Measurements from ENCODE around the gene PPM1E. TPM values are rescaled to one million over a fixed set of nuclear protein-coding genes. Genes with fewer than 3 reads are reported as not detected.

Gene PPM1E
- 1.1 and 3.6 TPM in 2 replicates for total RNA-seq (ENCODE audit: low replicate concordance)
- long read RNA-seq, partial matches to known transcripts, result 0 of 1 reads
- long read RNA-seq, other reads (novel, unspliced or antisense), result 1 of 1 reads

DNA sequence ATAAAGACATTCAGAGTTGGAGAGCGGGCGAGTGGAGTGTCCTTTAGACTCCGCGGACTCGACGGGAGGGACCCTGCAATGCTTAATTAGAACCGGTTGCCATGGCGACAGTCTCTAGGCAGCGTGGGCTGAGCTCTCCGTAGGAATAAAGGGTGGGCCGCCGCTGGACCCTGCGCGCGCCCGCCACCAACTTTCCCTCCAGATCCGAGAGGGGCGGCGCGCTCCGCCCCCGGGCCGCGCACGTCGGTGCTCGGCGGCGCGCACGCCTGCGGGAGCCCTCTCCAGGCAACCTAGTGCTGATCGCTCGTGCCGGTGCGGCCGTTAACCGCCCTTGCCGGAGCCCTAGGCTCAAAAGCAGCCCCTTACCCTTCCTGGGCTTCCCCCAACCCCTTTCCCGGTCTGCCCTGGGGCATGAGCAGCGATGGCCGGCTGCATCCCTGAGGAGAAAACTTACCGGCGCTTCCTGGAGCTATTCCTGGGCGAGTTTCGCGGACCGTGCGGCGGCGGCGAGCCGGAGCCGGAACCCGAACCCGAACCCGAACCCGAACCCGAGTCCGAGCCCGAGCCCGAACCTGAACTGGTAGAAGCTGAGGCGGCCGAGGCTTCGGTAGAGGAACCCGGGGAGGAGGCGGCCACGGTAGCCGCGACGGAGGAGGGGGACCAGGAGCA, at the start of gene PPM1E:
TSS of gene PPM1E (plus strand) at position 278 of the 669 bp plus-strand sequence.
- Mint-ChIP-seq H3K4me3 (peak within 1 kb of the TSS; percentile 96), H3K9me3 (no peaks in the 10 kb centered on the region), H3K4me1 (ENCODE audit: unreplicated experiment) (peaks cover 8% of the 10 kb centered on the region), H3K27ac (peak within 1 kb of the TSS; percentile 38), H3K27me3 (peaks cover 49% of the 10 kb centered on the region), H3K36me3 (no peaks in the 10 kb centered on the region)
- peak; percentile 89 for DNase-seq (ENCODE audit: extremely low spot score, unreplicated experiment)
- TF ChIP-seq, protein P1, sequence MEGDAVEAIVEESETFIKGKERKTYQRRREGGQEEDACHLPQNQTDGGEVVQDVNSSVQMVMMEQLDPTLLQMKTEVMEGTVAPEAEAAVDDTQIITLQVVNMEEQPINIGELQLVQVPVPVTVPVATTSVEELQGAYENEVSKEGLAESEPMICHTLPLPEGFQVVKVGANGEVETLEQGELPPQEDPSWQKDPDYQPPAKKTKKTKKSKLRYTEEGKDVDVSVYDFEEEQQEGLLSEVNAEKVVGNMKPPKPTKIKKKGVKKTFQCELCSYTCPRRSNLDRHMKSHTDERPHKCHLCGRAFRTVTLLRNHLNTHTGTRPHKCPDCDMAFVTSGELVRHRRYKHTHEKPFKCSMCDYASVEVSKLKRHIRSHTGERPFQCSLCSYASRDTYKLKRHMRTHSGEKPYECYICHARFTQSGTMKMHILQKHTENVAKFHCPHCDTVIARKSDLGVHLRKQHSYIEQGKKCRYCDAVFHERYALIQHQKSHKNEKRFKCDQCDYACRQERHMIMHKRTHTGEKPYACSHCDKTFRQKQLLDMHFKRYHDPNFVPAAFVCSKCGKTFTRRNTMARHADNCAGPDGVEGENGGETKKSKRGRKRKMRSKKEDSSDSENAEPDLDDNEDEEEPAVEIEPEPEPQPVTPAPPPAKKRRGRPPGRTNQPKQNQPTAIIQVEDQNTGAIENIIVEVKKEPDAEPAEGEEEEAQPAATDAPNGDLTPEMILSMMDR (conservative IDR thresholded peaks at IDR 0.05), result no peak

DNA sequence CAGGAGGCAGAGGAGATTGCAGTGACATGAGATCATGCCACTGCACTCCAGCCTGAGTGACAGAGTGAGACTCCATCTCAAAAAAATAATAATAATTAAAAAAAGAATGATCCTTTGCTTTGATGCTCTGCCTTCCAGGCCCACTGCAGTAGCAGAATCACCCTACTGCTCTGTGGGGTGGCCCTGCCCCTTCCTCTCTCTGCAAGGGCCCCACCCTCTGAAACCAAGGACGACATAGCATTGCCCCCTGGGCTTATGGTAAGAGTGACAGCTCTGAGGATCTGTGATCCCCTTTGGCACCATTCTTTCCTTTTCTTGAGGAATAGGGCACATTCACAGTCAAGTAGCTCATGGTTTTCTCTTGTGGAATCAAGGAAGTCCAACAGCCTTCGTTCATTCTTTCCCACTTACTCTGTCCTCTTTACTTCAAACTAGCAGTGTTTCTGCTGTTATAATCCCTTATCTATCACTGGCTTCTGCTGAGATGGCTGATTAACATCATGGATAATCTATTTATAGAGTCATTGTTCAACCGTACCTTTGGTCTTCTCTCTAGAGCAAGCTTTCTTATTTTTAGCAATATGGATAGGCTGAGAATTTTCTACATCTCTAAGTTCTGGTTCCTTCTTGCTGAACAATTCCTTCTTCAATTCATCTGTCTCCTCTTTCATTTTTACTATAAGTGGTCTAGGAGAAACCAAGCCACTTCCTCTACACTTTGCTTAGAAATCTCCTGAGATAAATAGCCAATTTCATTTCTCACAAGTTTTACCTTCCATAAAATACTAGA, 49.1 kb upstream of the PPM1E start:
- H3K36me3 Mint-ChIP-seq, result peaks cover 7% of the 10 kb centered on the region
- DNase-seq (ENCODE audit: extremely low spot score, unreplicated experiment), result no peak
- H3K9me3 Mint-ChIP-seq, result no peaks in the 10 kb centered on the region
- TF ChIP-seq, protein P1 (conservative IDR thresholded peaks at IDR 0.05), result no peak
- no peaks in the 10 kb centered on the region for H3K4me1 Mint-ChIP-seq (ENCODE audit: unreplicated experiment)
- no peaks in the 10 kb centered on the region for H3K27me3 Mint-ChIP-seq
- no peak overlapping the region for H3K4me3 Mint-ChIP-seq
- no peak overlapping the region for H3K27ac Mint-ChIP-seq

DNA sequence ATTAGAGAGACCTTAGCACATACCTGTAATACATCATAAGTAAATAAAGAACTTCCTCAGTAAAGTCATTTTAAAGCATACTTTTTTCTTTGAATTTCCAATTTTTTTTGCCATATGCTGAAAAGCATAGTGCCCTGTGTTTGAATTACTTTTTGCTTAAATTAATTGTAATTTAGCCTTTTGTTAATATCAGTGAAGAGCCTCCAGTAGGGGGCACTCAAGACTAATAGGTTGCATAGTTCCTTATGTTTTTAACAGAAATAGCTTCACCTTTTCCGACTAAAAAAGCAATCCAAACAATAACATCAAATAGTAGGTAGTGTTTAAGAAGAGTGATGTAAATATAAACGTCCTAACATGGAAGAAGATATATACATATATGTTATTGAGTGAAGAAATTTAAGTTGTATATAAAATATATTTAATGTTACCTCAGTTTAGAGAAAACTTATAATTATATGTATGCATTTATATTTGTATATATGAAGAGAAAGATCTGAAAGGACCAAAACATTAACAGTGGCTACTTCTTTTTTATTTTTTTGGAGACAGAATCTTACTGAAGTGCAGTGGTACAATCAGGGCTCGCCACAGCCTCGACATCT, 44.6 kb upstream of the PPM1E start:
- no peaks in the 10 kb centered on the region for H3K27me3 Mint-ChIP-seq
- DNase-seq (ENCODE audit: extremely low spot score, unreplicated experiment), result no peak
- no peaks in the 10 kb centered on the region for H3K9me3 Mint-ChIP-seq
- TF ChIP-seq, protein P1 (conservative IDR thresholded peaks at IDR 0.05), result peak; percentile 94
- H3K27ac Mint-ChIP-seq, result no peak overlapping the region
- no peak overlapping the region for H3K4me3 Mint-ChIP-seq
- no peaks in the 10 kb centered on the region for H3K4me1 Mint-ChIP-seq (ENCODE audit: unreplicated experiment)
- H3K36me3 Mint-ChIP-seq, result peaks cover 10% of the 10 kb centered on the region

GRCh38 chr17:58722274-58722673, 33.4 kb upstream of the PPM1E start:
- DNase-seq (ENCODE audit: extremely low spot score, unreplicated experiment), result no peak
- no peaks in the 10 kb centered on the region for H3K4me1 Mint-ChIP-seq (ENCODE audit: unreplicated experiment)
- no peaks in the 10 kb centered on the region for H3K36me3 Mint-ChIP-seq
- no peaks in the 10 kb centered on the region for H3K27me3 Mint-ChIP-seq
- no peaks in the 10 kb centered on the region for H3K9me3 Mint-ChIP-seq
- no peak overlapping the region for H3K27ac Mint-ChIP-seq
- no peak overlapping the region for H3K4me3 Mint-ChIP-seq
- TF ChIP-seq, protein P1 (conservative IDR thresholded peaks at IDR 0.05), result no peak

DNA sequence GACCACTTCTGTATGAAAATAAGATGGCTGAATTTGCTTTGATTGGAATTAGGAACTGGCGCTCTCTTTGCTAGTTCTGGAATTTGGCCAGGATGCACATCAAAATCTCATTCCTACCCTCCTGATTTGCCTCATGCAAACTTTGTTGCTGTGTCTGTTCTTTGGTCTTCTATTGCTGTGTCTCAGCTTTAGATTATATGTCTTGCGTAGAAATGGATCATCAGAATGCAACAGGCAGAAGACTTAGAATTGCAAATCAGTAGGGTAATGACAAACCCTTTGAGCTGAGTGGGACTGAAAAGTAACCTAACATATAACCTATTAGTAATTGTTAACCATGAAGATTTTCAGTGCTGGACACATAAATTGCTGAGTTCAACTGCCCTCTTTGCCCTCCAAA, 33.0 kb upstream of the PPM1E start:
- no peak overlapping the region for H3K27ac Mint-ChIP-seq
- DNase-seq (ENCODE audit: extremely low spot score, unreplicated experiment), result no peak
- H3K4me1 Mint-ChIP-seq (ENCODE audit: unreplicated experiment), result no peaks in the 10 kb centered on the region
- H3K36me3 Mint-ChIP-seq, result no peaks in the 10 kb centered on the region
- H3K4me3 Mint-ChIP-seq, result no peak overlapping the region
- TF ChIP-seq, protein P1 (conservative IDR thresholded peaks at IDR 0.05), result no peak
- H3K9me3 Mint-ChIP-seq, result no peaks in the 10 kb centered on the region
- no peaks in the 10 kb centered on the region for H3K27me3 Mint-ChIP-seq
